K562 (cell line): Measurements from ENCODE around the gene DDX54. TPM values are rescaled to one million over a fixed set of nuclear protein-coding genes. Genes with fewer than 3 reads are reported as not detected.
A peak's percentile ranks its signal among the peaks of the same experiment; 100 is the strongest.

ENCODE experiments used
- ATAC-seq: fragments of 200-7000 bp; cut with Tn5 transposase; 3 replicates; pipeline ENCODE4 v1.9.1; 2020; ENCODE audit warnings: moderate library complexity
- BruUV-seq: library from RNA; stranded (reverse); fragments of 400-500 nt; replicated peaks from 2 replicates; lab custom pipeline; 2021; lab: Mats Ljungman, UMichigan
- CTCF ChIA-PET: fragments of 300-600 bp; formaldehyde crosslinking; extraction: SDS; loops from one replicate; lab custom pipeline; 2021; ENCODE audit warnings: low intra/inter-chr PET ratio; lab: Yijun Ruan, JAX
- POLR2A ChIA-PET: fragments of 300-600, 350-650 bp; sonication (Branson Sonifier 250); formaldehyde crosslinking; extraction: SDS; loops from one replicate; lab custom pipeline; 2021; ENCODE audit warnings: antibody characterized with exemption, inconsistent platforms; lab: Yijun Ruan, JAX
- DNase-seq, 4 experiments: peaks; one replicate each; pipeline versions ENCODE4 v3.0.0 to v3.0.0-alpha.2; 2011 to 2018; ENCODE audit warnings: low spot score in 3 of 4, mixed read lengths in 3 of 4; ENCODE audit errors: extremely low read depth in 1 of 4
- FAIRE-seq: peaks from 2 replicates; lab custom pipeline; 2011; peaks lifted over from hg19 to GRCh38; lab: Jason Lieb, UNC
- H2AFZ ChIP-seq: 2 replicates; pipeline ENCODE4 v1.6.0; 2011; ENCODE audit warnings: low read depth, low read length, control low read depth, inconsistent platforms
- H3K27ac ChIP-seq: fragments of 200-600 bp; 3 replicates; pipeline ENCODE4 v1.8.0; 2011; ENCODE audit warnings: low read depth, mild to moderate bottlenecking, control low read depth, inconsistent platforms, low read length, moderate library complexity, mixed read lengths; ENCODE audit errors: extremely low read depth
- H3K27me3 ChIP-seq, 2 experiments: fragments of 300-600 bp in 1 of 2; 2 replicates in 1 of 2; 3 replicates in 1 of 2; pipeline versions ENCODE4 v1.6.0 to v1.8.0; 2011; ENCODE audit warnings: inconsistent platforms in 2 of 2, low read length in 2 of 2, mild to moderate bottlenecking in 1 of 2, mixed read lengths in 1 of 2, moderate library complexity in 1 of 2; ENCODE audit not compliant: control insufficient read depth in 2 of 2, insufficient read depth in 2 of 2
- H3K36me3 ChIP-seq: fragments of 300-600 bp; 3 replicates; pipeline ENCODE4 v1.8.0; 2011; ENCODE audit warnings: mild to moderate bottlenecking, low read length, inconsistent platforms; ENCODE audit not compliant: control insufficient read depth, insufficient read depth
- H3K4me1 ChIP-seq, 2 experiments: fragments of 200-600 bp in 1 of 2; replicated peaks in 1 of 2; 2 replicates in 1 of 2; 3 replicates in 1 of 2; pipeline versions ENCODE4 v1.5.1 to v1.8.0; 2011; ENCODE audit warnings: inconsistent platforms in 2 of 2, low read length in 2 of 2, mild to moderate bottlenecking in 1 of 2, mixed read lengths in 1 of 2, moderate library complexity in 1 of 2; ENCODE audit not compliant: control insufficient read depth in 2 of 2, insufficient read depth in 2 of 2
- H3K4me2 ChIP-seq: 2 replicates; pipeline ENCODE4 v1.6.1; 2011; ENCODE audit warnings: low read length, control low read depth, inconsistent platforms, mixed read lengths; ENCODE audit not compliant: insufficient read depth
- H3K4me3 ChIP-seq: fragments of 200-600 bp; sonication (generic), shearing (Covaris generic); 2 replicates; pipeline ENCODE4 v1.5.1; 2016; ENCODE audit warnings: control low read depth, inconsistent platforms
- H3K79me2 ChIP-seq: fragments of 200-600 bp; 3 replicates; pipeline ENCODE4 v1.8.0; 2011; ENCODE audit warnings: low read length, inconsistent platforms; ENCODE audit not compliant: control insufficient read depth, insufficient read depth
- H3K9ac ChIP-seq, 2 experiments: 2 replicates each; pipeline versions ENCODE4 v1.6.0 to v1.6.1; 2011; ENCODE audit warnings: low read depth in 2 of 2, low read length in 2 of 2, control low read depth in 1 of 2, inconsistent platforms in 1 of 2, mild to moderate bottlenecking in 1 of 2, mixed read lengths in 1 of 2; ENCODE audit not compliant: insufficient read depth in 1 of 2
- H3K9me1 ChIP-seq: one replicate; pipeline ENCODE4 v1.6.0; 2011; ENCODE audit warnings: inconsistent platforms, mild to moderate bottlenecking, low read length, moderate library complexity; ENCODE audit not compliant: control insufficient read depth, insufficient read depth
- H3K9me3 ChIP-seq: replicated peaks from 2 replicates; pipeline ENCODE4 v1.5.1; 2011; ENCODE audit warnings: low read depth, low read length, inconsistent platforms; ENCODE audit not compliant: control insufficient read depth, insufficient read depth
- H4K20me1 ChIP-seq: replicated peaks from 2 replicates; pipeline ENCODE4 v1.6.1; 2011; ENCODE audit warnings: low read length, inconsistent platforms, mixed read lengths; ENCODE audit not compliant: control insufficient read depth, insufficient read depth
- POLR2A ChIP-seq: fragments of 450-650 bp; conservative IDR thresholded peaks from 2 replicates; pipeline ENCODE4 v1.6.1; 2016
- RBFOX2 ChIP-seq: fragments of 200-400 bp; formaldehyde crosslinking; IDR thresholded peaks from 2 replicates; pipeline ENCODE4 v1.6.1; 2017; ENCODE audit warnings: low read depth, mild to moderate bottlenecking, low read length, moderate library complexity
- TSC22D4 ChIP-seq: fragments of 450-650 bp; IDR thresholded peaks from 2 replicates; pipeline ENCODE4 v1.6.1; 2016; ENCODE audit warnings: missing genetic modification characterization, missing biosample characterization, control low read depth
- WGBS: fragments of 100-300 bp; shearing (Covaris generic); methylation state at CpG from one replicate; pipeline ENCODE4 v1.1.6; 2016; ENCODE audit warnings: low coverage, mixed read lengths; ENCODE audit not compliant: insufficient coverage; ENCODE audit errors: missing lambda C conversion rate; 5-methylcytosine and 5-hydroxymethylcytosine counted together
- in situ Hi-C: fragments of 300-500 bp; cut with MboI; formaldehyde crosslinking; loops from 4 replicates; pipeline ENCODE4 v1.15.0; 2018; ENCODE audit warnings: inconsistent platforms, mixed read lengths
- intact Hi-C: fragments of 100-400 bp; cut with micrococcal nuclease; formaldehyde crosslinking; loops from 2 replicates; pipeline ENCODE4 v1.14.2; 2022
- polyA plus RNA-seq, 8 experiments: library from polyadenylated mRNA; depleted of rRNA in 4 of 8; stranded (reverse) in 5 of 8; unstranded in 3 of 8; fragments of >200 nt; fragmentation: Nextera tagmentation in 2 of 8; fragmentation: Illumina TruSeq in 1 of 8; extraction: Ambion mirVana in 2 of 8; extraction: Trizol in 1 of 8; gene quantifications; 2 replicates each; pipeline versions ENCODE4 v1.2.1 to v1.2.3, GENCODE V29; 2011 to 2014; ENCODE audit warnings: inconsistent platforms in 1 of 8, missing spikeins in 1 of 8
- total RNA-seq, 7 experiments: library from RNA; depleted of rRNA in 6 of 7; stranded (reverse); fragments of >200 nt in 6 of 7; fragmentation: Illumina TruSeq in 2 of 7; extraction: Trizol in 2 of 7; gene quantifications; 2 replicates each; pipeline versions ENCODE4 v1.2.1 to v1.2.3, GENCODE V29; 2011 to 2021; ENCODE audit warnings: low replicate concordance in 1 of 7
- TF ChIP-seq, protein P1 (sequence below), 2 experiments: fragments of 450-650 bp; formaldehyde crosslinking in 1 of 2; IDR thresholded peaks; 2 replicates each; pipeline versions ENCODE4 v1.4.0 to v1.6.1; 2014 to 2020; ENCODE audit warnings: mild to moderate bottlenecking in 2 of 2, borderline replicate concordance in 1 of 2, low read depth in 1 of 2

Gene DDX54
- total and polyA plus RNA-seq, 9 of the 15 experiments (the other 6 are each of a cell fraction or from before 2014, with no cell fraction given), result 1.4 to 135 (median 51.4) TPM

DNA sequence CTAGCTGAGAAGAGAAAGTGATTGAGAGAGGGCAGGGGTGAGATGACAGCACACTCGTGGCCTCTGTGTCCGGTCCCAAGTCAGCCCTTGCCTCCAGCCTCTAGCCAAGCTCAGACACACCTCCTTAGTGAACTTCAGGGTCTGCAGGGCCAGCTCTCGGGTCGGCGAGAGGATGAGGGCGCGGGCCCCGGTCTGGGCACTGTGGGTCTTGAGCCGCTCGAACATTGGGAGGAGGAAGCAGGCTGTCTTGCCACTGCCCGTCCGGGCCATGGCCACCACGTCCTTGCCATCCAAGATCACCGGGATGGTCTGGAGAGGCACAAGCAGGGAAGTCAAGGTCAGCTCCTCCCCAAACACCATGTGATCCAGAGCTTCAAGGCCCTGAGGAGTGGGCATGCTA, 6.3 kb downstream of the DDX54 start:
- BruUV-seq, result no TSS peak
- in situ Hi-C loops, result loop anchor here (25.0 kb wide), 1 partner anchor 233 kb away; the partner anchor contains the start of genes SDS and SDSL

DNA sequence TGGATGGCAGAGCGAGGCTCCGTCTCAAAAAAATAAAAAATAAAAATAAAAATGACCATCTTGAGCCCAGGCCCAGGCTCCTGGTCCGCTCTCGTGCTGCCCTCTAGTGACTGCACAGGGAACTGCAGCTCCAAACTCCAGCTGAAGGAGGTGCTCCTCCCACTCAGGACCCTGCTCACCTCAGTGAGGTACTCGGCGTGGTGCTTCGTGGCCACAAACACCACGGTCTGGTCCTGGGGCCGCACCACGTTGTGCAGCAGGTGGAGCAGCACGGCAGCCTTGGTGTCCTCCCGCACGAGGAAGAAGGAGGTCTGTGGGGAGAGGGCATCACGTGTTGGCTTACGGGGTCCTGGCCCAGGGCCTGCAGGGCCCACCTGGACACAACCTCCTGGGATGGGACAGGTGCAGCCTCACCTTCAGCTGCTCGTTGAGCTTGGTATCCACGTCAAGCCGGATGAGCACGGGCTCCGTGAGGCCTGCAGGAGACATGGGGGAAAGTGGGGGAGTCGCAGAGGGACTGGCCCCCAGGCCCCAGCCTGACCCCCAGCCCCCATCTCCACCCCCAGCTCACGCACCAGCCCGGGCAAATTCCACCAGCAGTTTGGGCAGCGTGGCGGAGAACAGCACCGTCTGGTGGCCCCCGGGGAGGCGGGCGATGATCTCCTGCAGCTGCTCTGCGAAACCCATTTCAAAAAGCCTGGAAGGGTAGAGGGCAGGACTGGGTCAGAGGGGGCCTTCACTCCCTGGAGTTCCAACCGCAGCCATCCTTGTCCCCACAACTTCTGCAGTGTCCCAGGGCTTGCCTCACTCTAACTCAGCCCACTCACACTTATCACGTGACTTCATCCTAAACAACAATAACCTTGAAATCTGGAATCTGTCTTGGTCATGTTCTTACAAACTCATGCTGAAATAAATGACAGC, 10.6 kb downstream of the DDX54 start:
- CTCF ChIA-PET, result interaction anchor here (2.1 to 3.8 kb wide), 2 partner anchors 126 to 182 kb away, joined by 8 to 21 read pairs; no protein-coding TSS in a partner anchor
- H3K79me2 ChIP-seq, result no peaks in the 10 kb centered on the region; the same call in 2 of the 3 replicates
- WGBS, result 43% methylated on average over 30 of the region's 32 CpGs
- peak; percentile 96 for FAIRE-seq
- H3K9ac ChIP-seq, result peak overlapping the region in 1 of 2 experiments; percentile 37; a peak in 1 of 4 replicates
- intact Hi-C loops, result loop anchor here (1.0 kb wide), 1 partner anchor 126 kb away; no protein-coding TSS in a partner anchor
- DNase-seq, result peak; percentile 73 to 84 (median 76)
- peaks cover 0 to 6% of the 10 kb centered on the region in 2 experiments; a peak in 2 of 5 replicates for H3K4me1 ChIP-seq
- in situ Hi-C loops, result loop anchor here (5.0 to 25.0 kb wide), 2 partner anchors 127 to 238 kb away; partner anchors contain the start of genes SDS and SDSL
- peaks cover 2% of the 10 kb centered on the region for H3K9me1 ChIP-seq
- H3K36me3 ChIP-seq, result peaks cover 93% of the 10 kb centered on the region
- ATAC-seq, result peak; percentile 97
- H4K20me1 ChIP-seq, result peaks cover 1% of the 10 kb centered on the region
- H3K4me3 ChIP-seq, result no peak overlapping the region
- H3K27me3 ChIP-seq, result no peaks in the 10 kb centered on the region
- POLR2A ChIA-PET, result interaction anchor here (0.9 to 1.4 kb wide), 4 partner anchors 9 to 40 kb away, joined by 3 read pairs; no protein-coding TSS in a partner anchor
- H3K27ac ChIP-seq, result no peak overlapping the region
- no peaks in the 10 kb centered on the region for H3K9me3 ChIP-seq
- BruUV-seq, result no TSS peak
- H3K4me2 ChIP-seq, result no peak overlapping the region
- H2AFZ ChIP-seq, result no peak overlapping the region
- TF ChIP-seq, protein P1, sequence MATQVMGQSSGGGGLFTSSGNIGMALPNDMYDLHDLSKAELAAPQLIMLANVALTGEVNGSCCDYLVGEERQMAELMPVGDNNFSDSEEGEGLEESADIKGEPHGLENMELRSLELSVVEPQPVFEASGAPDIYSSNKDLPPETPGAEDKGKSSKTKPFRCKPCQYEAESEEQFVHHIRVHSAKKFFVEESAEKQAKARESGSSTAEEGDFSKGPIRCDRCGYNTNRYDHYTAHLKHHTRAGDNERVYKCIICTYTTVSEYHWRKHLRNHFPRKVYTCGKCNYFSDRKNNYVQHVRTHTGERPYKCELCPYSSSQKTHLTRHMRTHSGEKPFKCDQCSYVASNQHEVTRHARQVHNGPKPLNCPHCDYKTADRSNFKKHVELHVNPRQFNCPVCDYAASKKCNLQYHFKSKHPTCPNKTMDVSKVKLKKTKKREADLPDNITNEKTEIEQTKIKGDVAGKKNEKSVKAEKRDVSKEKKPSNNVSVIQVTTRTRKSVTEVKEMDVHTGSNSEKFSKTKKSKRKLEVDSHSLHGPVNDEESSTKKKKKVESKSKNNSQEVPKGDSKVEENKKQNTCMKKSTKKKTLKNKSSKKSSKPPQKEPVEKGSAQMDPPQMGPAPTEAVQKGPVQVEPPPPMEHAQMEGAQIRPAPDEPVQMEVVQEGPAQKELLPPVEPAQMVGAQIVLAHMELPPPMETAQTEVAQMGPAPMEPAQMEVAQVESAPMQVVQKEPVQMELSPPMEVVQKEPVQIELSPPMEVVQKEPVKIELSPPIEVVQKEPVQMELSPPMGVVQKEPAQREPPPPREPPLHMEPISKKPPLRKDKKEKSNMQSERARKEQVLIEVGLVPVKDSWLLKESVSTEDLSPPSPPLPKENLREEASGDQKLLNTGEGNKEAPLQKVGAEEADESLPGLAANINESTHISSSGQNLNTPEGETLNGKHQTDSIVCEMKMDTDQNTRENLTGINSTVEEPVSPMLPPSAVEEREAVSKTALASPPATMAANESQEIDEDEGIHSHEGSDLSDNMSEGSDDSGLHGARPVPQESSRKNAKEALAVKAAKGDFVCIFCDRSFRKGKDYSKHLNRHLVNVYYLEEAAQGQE (IDR thresholded peaks at IDR 0.05; ENCODE audit: borderline replicate concordance), result peak; percentile 47; the same call in 1 of the 2 replicates
- TF ChIP-seq, protein P1 (CRISPR knock-in tag; IDR thresholded peaks at IDR 0.05; ENCODE audit: low read depth), result no peak

More for the DNA sequence above, 6.3 kb downstream of the DDX54 start:
- peaks cover 39% of the 10 kb centered on the region for H3K79me2 ChIP-seq
- intact Hi-C loops, result no loop called here
- no peak for ATAC-seq
- CTCF ChIA-PET, result no interaction called here
- POLR2A ChIA-PET, result interaction anchor here (0.6 to 0.9 kb wide), 3 partner anchors 17 to 117 kb away, joined by 3 to 4 read pairs (median 3); no protein-coding TSS in a partner anchor
- no peak overlapping the region for H3K4me3 ChIP-seq
- H3K27me3 ChIP-seq, result no peaks in the 10 kb centered on the region
- no peak overlapping the region for H3K9ac ChIP-seq
- no peak for FAIRE-seq
- DNase-seq, result no peak
- 96% methylated on average over 6 of the region's 14 CpGs for WGBS
- H2AFZ ChIP-seq, result no peak overlapping the region
- H3K4me2 ChIP-seq, result no peak overlapping the region
- no peaks in the 10 kb centered on the region for H3K9me3 ChIP-seq
- H3K27ac ChIP-seq, result no peak overlapping the region
- peaks cover 9% of the 10 kb centered on the region for H4K20me1 ChIP-seq
- TF ChIP-seq POLR2A (no peak), RBFOX2 (0 out of 2 replicates have a peak, but pooled peaks have one; percentile 31), TSC22D4 (tag) (no peak)
- TF ChIP-seq, all 486 proteins: peak for 1
- peaks cover 10 to 21% of the 10 kb centered on the region in 2 experiments; a peak in 4 of 5 replicates for H3K4me1 ChIP-seq
- H3K36me3 ChIP-seq, result peaks cover 87% of the 10 kb centered on the region
- H3K9me1 ChIP-seq, result peaks cover 2% of the 10 kb centered on the region
